GM12878 (cell line): ENCODE measurements around the gene SRCAP. TPM values are rescaled to one million over a fixed set of nuclear protein-coding genes. Genes with fewer than 3 reads are reported as not detected.

Source experiments
- ATAC-seq: fragments of 200-7000 bp; cut with Tn5 transposase; 3 replicates; pipeline ENCODE4 v1.9.1; 2020; ENCODE audit warnings: mild to moderate bottlenecking, moderate library complexity
- BruUV-seq: library from RNA; stranded (reverse); fragments of 400-500 nt; replicated peaks from 2 replicates; lab custom pipeline; 2021; lab: Mats Ljungman, UMichigan
- CTCF ChIA-PET: fragments of 300-600 bp; sonication (Branson Sonifier 250); formaldehyde crosslinking; extraction: SDS; loops from one replicate; lab custom pipeline; 2021; ENCODE audit warnings: inconsistent platforms; lab: Yijun Ruan, JAX
- POLR2A ChIA-PET: fragments of 350-600 bp; formaldehyde crosslinking; extraction: SDS; loops from one replicate; lab custom pipeline; 2021; ENCODE audit warnings: inconsistent platforms; lab: Charles Lee
- RAD21 ChIA-PET: fragments of 300-600 bp; sonication (Branson Sonifier 250); formaldehyde crosslinking; loops from one replicate; lab custom pipeline; 2023; ENCODE audit warnings: antibody characterized with exemption; ENCODE audit not compliant: unreplicated experiment; lab: Charles Lee
- SMC1A ChIA-PET: fragments of 300-600 bp; sonication (Branson Sonifier 250); formaldehyde crosslinking; loops from one replicate; lab custom pipeline; 2023; ENCODE audit not compliant: unreplicated experiment, uncharacterized antibody; lab: Charles Lee
- DNase-seq: peaks from one replicate; pipeline ENCODE4 v3.0.0-alpha.2; 2011; ENCODE audit warnings: low read depth, low spot score
- FAIRE-seq: peaks from 3 replicates; lab custom pipeline; 2011; peaks lifted over from hg19 to GRCh38; lab: Jason Lieb, UNC
- H2AFZ ChIP-seq: 2 replicates; pipeline ENCODE4 v1.6.0; 2011; ENCODE audit warnings: low read depth, low read length, control low read depth; ENCODE audit not compliant: control insufficient read depth
- H3K27ac ChIP-seq: 2 replicates; pipeline ENCODE4 v1.5.1; 2011; ENCODE audit warnings: control low read depth; ENCODE audit not compliant: control insufficient read depth, insufficient read depth
- H3K27me3 ChIP-seq, 2 experiments: replicated peaks in 1 of 2; 2 replicates each; pipeline versions ENCODE4 v1.6.0 to v1.6.1; 2011; ENCODE audit warnings: low read length in 1 of 2; ENCODE audit not compliant: control insufficient read depth in 2 of 2, insufficient read depth in 2 of 2
- H3K36me3 ChIP-seq, 2 experiments: 2 replicates each; pipeline ENCODE4 v1.5.1; 2011; ENCODE audit warnings: low read length in 1 of 2; ENCODE audit not compliant: control insufficient read depth in 2 of 2, insufficient read depth in 2 of 2
- H3K4me1 ChIP-seq: 2 replicates; pipeline ENCODE4 v1.6.1; 2011; ENCODE audit warnings: mild to moderate bottlenecking, low read length, moderate library complexity, mixed read lengths; ENCODE audit not compliant: control insufficient read depth, insufficient read depth
- H3K4me2 ChIP-seq: 2 replicates; pipeline ENCODE4 v1.6.0; 2011; ENCODE audit warnings: control low read depth; ENCODE audit not compliant: control insufficient read depth, insufficient read depth
- H3K4me3 ChIP-seq: fragments of 200-600 bp; sonication (generic); 2 replicates; pipeline ENCODE4 v1.5.1; 2016
- H3K79me2 ChIP-seq: 2 replicates; pipeline ENCODE4 v1.6.0; 2011; ENCODE audit warnings: low read length; ENCODE audit not compliant: control insufficient read depth, insufficient read depth
- H3K9ac ChIP-seq: 2 replicates; pipeline ENCODE4 v1.8.0; 2011; ENCODE audit warnings: low read length, control low read depth, mixed read lengths; ENCODE audit not compliant: control insufficient read depth, insufficient read depth
- H3K9me3 ChIP-seq: replicated peaks from 3 replicates; pipeline ENCODE4 v1.5.1; 2011; ENCODE audit warnings: mild to moderate bottlenecking, low read length; ENCODE audit not compliant: control insufficient read depth, insufficient read depth
- H4K20me1 ChIP-seq: 2 replicates; pipeline ENCODE4 v1.6.0; 2011; ENCODE audit not compliant: control insufficient read depth, insufficient read depth
- BCLAF1 ChIP-seq: fragments of 450-650 bp; IDR thresholded peaks from 2 replicates; pipeline ENCODE4 v1.6.1; 2017; ENCODE audit warnings: antibody characterized with exemption, mild to moderate bottlenecking, moderate library complexity
- EZH2 ChIP-seq: IDR thresholded peaks from 2 replicates; pipeline ENCODE4 v1.6.1; 2012; ENCODE audit warnings: low read depth, mild to moderate bottlenecking, control low read depth, inconsistent platforms, low read length, borderline replicate concordance; ENCODE audit not compliant: control insufficient read depth
- HDAC2 ChIP-seq: fragments of 200-600 bp; sonication (generic); IDR thresholded peaks from 2 replicates; pipeline ENCODE4 v1.6.1; 2017
- NFIC ChIP-seq: IDR thresholded peaks from 2 replicates; pipeline ENCODE4 v1.6.1; 2012; ENCODE audit warnings: low read depth, mild to moderate bottlenecking, inconsistent platforms, low read length, moderate library complexity
- PAX8 ChIP-seq: fragments of 450-650 bp; IDR thresholded peaks from 2 replicates; pipeline ENCODE4 v1.6.1; 2017; ENCODE audit warnings: mild to moderate bottlenecking, moderate library complexity
- SREBF1 ChIP-seq: IDR thresholded peaks from 2 replicates; pipeline ENCODE4 v1.6.1; 2012; ENCODE audit warnings: mild to moderate bottlenecking, low read length
- WGBS: methylation state at CpG from one replicate; pipeline ENCODE4 v1.1.6; 2016; ENCODE audit warnings: low lambda C conversion rate; ENCODE audit not compliant: insufficient replicate concordance, insufficient coverage; ENCODE audit errors: missing lambda C conversion rate; 5-methylcytosine and 5-hydroxymethylcytosine counted together
- in situ Hi-C: fragments of 300-500 bp; cut with MboI; formaldehyde crosslinking; loops from 9 replicates; pipeline ENCODE4 v1.14.3; 2018; ENCODE audit warnings: mixed read lengths
- intact Hi-C: fragments of 100-400 bp; cut with micrococcal nuclease; formaldehyde crosslinking; loops from one replicate; pipeline ENCODE4 v1.14.2; 2022; ENCODE audit not compliant: unreplicated experiment
- polyA plus RNA-seq, 11 experiments: library from polyadenylated mRNA; depleted of rRNA in 4 of 11; unstranded in 6 of 11; stranded (reverse) in 5 of 11; fragments of >200 nt; fragmentation: Nextera tagmentation in 4 of 11; fragmentation: Illumina TruSeq in 1 of 11; extraction: Ambion mirVana in 4 of 11; extraction: Trizol in 1 of 11; gene quantifications; 1 replicate in 1 of 11; 2 replicates in 10 of 11; pipeline versions ENCODE4 v1.2.1 to v1.2.3, GENCODE V29; 2011 to 2016; ENCODE audit warnings: inconsistent platforms in 2 of 11, missing spikeins in 2 of 11, low read depth in 1 of 11
- total RNA-seq, 4 experiments: library from RNA; depleted of rRNA in 3 of 4; stranded (reverse); fragments of >200 nt in 3 of 4; fragmentation: Illumina TruSeq in 1 of 4; extraction: Trizol in 1 of 4; gene quantifications; 2 replicates each; pipeline versions ENCODE4 v1.2.1 to v1.2.3, GENCODE V29; 2013 to 2021
- TF ChIP-seq, protein P1 (sequence below): fragments of 450-650 bp; formaldehyde crosslinking; IDR thresholded peaks from 2 replicates; pipeline ENCODE4 v1.5.0; 2022; ENCODE audit warnings: mild to moderate bottlenecking, missing genetic modification characterization

The SRCAP gene
- total and polyA plus RNA-seq, 10 of the 15 experiments (the other 5 are each of a cell fraction or from before 2014, with no cell fraction given), result 0.24 to 58.4 (median 11.6) TPM

DNA sequence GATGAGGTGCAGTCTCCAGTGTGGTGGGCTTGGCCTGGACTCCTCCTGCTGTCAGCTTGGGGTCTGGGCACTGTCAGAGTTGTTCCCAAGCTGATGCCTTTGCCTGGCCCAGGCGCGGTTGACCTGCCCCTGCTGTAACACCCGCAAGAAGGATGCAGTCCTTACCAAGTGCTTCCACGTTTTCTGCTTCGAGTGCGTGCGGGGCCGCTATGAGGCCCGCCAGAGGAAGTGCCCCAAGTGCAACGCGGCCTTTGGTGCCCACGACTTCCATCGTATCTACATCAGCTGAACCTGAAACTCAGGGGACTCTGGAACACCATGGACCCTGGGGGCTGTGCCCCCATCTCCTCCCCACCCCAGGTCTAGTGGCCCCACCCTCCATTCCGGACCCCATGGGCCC lies 74.9 kb downstream of the SRCAP start:
- intact Hi-C loops (loop anchor here (2.0 kb wide), 1 partner anchor 149 kb away; the partner anchor contains the start of gene FBXL19), in situ Hi-C loops (loop anchor here (25.0 kb wide), 1 partner anchor 1113 kb away; no protein-coding TSS in a partner anchor)
- FAIRE-seq (no peak), DNase-seq (no peak), ATAC-seq (no peak)
- Histone ChIP-seq H3K4me3 (no peak overlapping the region), H3K27ac (no peak overlapping the region), H3K27me3 (no peaks in the 10 kb centered on the region), H2AFZ (no peak overlapping the region), H3K4me2 (no peak overlapping the region), H3K79me2 (peaks cover 2% of the 10 kb centered on the region; the same call in 1 of the 2 replicates), H3K9ac (no peak overlapping the region), H3K9me3 (no peaks in the 10 kb centered on the region), H3K4me1 (no peaks in the 10 kb centered on the region), H4K20me1 (no peaks in the 10 kb centered on the region)
- 96% methylated on average over 14 of the region's 14 CpGs for WGBS
- RAD21 ChIA-PET, result interaction anchor here (1.3 kb wide), 1 partner anchor 71 kb away, joined by 3 read pairs; no protein-coding TSS in a partner anchor
- CTCF ChIA-PET, result no interaction called here
- BruUV-seq, result no TSS peak
- SMC1A ChIA-PET, result interaction anchor here (0.6 kb wide), 1 partner anchor 645 kb away, joined by 3 read pairs; no protein-coding TSS in a partner anchor
- POLR2A ChIA-PET, result interaction anchor here (0.5 to 1.9 kb wide), 4 partner anchors 26 to 364 kb away, joined by 3 to 7 read pairs (median 5); partner anchors contain the start of genes ORAI3 and PHKG2
- no peak for TF ChIP-seq PAX8
- TF ChIP-seq EZH2, result no peak
- no peak for TF ChIP-seq BCLAF1
- no peak for TF ChIP-seq SREBF1
- no peak for TF ChIP-seq NFIC
- no peak for TF ChIP-seq HDAC2
- TF ChIP-seq, protein P1, sequence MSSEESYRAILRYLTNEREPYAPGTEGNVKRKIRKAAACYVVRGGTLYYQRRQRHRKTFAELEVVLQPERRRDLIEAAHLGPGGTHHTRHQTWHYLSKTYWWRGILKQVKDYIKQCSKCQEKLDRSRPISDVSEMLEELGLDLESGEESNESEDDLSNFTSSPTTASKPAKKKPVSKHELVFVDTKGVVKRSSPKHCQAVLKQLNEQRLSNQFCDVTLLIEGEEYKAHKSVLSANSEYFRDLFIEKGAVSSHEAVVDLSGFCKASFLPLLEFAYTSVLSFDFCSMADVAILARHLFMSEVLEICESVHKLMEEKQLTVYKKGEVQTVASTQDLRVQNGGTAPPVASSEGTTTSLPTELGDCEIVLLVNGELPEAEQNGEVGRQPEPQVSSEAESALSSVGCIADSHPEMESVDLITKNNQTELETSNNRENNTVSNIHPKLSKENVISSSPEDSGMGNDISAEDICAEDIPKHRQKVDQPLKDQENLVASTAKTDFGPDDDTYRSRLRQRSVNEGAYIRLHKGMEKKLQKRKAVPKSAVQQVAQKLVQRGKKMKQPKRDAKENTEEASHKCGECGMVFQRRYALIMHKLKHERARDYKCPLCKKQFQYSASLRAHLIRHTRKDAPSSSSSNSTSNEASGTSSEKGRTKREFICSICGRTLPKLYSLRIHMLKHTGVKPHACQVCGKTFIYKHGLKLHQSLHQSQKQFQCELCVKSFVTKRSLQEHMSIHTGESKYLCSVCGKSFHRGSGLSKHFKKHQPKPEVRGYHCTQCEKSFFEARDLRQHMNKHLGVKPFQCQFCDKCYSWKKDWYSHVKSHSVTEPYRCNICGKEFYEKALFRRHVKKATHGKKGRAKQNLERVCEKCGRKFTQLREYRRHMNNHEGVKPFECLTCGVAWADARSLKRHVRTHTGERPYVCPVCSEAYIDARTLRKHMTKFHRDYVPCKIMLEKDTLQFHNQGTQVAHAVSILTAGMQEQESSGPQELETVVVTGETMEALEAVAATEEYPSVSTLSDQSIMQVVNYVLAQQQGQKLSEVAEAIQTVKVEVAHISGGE, result no peak
- TF ChIP-seq, all 136 proteins: peak for 0
- H3K36me3 ChIP-seq, result peaks cover 13 to 21% of the 10 kb centered on the region in 2 experiments; a peak in 3 of 4 replicates
